Pulmonary artery endothelial cell (primary cell): Measurements from ENCODE around the gene DMD. TPM values are rescaled to one million over a fixed set of nuclear protein-coding genes. Genes with fewer than 3 reads are reported as not detected.

ENCODE experiments used
- DNase-seq: peaks from one replicate; pipeline ENCODE4 v3.0.0-alpha.2; 2011; ENCODE audit warnings: low read depth, low spot score
- total RNA-seq: library from RNA; depleted of rRNA; stranded (reverse); fragments of >200 nt; gene quantifications from 2 replicates; pipeline ENCODE4 v1.2.3, GENCODE V29; 2014

The DMD gene
- total RNA-seq, 1 donor from 2014 or later = 5.7 TPM

GRCh38 chrX:33045245-33045644 lies 166.1 kb downstream of the DMD start:
- no peak for DNase-seq

- DNase-seq = no peak
These were observed 170.2 kb downstream of the DMD start for GRCh38 chrX:33041141-33041540.

- DNase-seq = no peak
These were observed 178.6 kb downstream of the DMD start for GRCh38 chrX:33032700-33033099.

GRCh38 chrX:33014949-33015348 lies 196.4 kb downstream of the DMD start:
- DNase-seq = no peak

DNA sequence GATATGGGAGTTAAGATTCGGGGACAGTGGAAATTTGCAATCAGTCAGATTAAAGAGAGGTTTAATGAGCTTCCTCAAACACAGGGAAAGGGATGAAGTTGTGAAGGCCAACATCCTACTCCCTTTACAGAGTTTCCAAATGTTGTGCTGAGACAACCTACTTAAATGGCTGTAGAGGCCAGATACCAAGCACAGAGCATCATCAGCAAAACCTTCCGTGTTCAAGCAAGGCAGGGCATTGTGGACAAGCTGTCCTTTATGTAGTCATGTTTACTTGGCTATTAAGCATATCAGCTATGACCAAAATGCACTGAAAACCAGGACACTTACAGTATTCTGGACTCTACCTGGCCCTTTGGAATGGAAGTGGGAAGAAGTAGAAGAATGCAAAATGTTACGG lies 197.3 kb downstream of the DMD start:
- DNase-seq = no peak

- no peak for DNase-seq
These were observed 210.2 kb downstream of the DMD start for GRCh38 chrX:33001107-33001506.

GRCh38 chrX:32998776-32999175 lies 212.6 kb downstream of the DMD start:
- DNase-seq = no peak

- no peak for DNase-seq
These were observed 215.9 kb downstream of the DMD start for GRCh38 chrX:32995427-32995826.

DNA sequence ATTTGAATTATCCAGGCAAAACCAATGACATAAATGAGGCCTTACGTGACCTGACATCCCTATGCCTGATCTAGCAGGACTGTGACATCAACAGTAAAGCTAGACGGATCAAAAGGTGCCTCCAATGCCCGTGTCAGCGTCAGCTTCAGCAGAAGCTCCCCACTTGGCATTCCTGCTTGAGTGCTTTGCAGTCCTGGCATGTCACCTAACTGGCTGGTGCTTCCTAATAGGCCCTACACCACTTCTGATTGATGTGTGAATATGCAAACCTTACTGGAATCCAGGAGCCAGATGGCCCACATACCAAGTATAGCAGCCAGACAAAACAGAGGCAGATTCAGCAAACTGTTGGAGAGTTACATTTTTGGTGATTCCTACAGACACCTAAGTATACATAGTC lies 224.2 kb downstream of the DMD start:
- DNase-seq = no peak

DNA sequence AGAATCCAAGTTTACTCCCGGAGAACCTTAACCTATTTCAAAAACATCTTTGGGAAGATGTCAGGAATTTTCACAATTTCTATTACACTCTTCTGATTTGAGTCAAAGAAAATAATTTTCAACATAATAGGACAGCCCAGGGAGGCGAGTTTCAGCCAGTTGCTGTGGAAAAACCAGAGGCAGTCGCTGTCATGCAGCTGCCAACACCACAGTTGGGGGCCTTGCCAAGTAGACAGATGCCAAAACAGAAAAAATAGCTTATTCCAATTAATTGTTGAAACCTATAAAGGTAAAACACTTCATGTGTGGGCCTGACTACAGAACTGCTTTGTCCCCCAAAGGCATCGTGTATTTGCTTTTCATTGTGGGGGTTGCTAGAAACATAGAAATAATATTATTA lies 225.8 kb downstream of the DMD start:
- DNase-seq = no peak

DNA sequence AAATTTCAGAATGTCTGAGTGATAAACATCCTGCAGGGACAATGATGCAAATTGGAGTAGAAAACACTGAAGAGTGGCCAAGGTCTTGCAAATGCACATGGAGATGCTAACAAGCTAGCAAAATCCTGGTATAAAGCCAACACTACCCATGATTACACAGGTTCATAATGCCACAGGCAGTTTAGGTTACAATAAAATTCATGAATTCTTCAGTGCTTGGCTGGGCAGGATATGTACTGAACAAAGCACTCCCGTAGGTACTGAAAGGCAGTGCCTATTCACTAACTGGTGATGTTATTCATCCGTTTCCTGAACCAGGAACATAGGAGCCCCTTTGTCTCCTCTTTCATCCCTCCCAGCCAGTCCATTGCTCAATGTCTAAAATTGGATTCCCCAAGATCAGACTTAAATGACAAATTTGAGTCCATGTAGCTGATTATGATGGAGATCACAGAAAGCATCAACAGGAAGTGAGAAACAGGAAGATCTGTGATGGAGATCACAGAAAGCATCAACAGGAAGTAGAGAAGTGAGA lies 244.5 kb downstream of the DMD start:
- DNase-seq = no peak

GRCh38 chrX:32954125-32954524 lies 257.2 kb downstream of the DMD start:
- DNase-seq = no peak

GRCh38 chrX:32948130-32948529 lies 263.2 kb downstream of the DMD start:
- no peak for DNase-seq

DNA sequence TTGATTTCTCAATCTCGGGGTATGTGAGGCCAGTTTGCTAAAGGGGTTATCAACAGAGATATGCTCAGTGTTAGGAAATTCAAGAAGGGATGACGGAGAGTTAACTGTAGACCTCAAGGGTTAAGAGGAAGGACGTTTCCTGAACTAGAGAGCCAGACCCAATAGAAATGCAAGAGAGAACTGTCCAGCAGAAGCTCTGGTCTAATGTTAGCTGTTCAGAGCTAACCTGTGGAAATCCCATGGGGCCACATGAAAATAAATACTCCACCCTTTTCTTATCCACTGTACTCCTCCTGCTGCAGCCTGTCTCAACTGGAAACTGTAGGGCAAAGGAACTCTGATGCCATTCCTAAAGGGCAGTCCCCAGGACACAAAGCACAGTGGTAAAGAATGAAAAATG lies 274.3 kb downstream of the DMD start:
- no peak for DNase-seq

GRCh38 chrX:32933548-32933947 lies 277.8 kb downstream of the DMD start:
- no peak for DNase-seq

DNA sequence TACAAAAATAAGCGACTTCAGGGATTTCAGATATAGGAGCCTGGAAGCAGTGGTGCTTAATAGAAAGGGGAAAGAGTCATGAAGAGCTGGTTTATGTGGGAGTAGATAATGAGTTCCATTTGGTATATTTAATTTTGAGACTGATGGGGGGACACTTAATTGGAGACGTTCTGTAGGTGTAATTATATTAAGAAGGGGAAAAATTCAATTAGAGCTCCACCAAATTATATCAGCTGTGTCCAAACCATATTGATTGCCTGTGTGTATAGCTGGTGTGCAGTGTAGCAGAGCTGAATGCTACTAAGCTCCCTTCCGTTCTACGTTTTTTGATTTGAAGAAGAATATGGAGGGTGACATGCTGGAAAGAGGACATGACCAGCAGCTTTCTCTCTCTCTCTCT lies 282.3 kb downstream of the DMD start:
- DNase-seq = no peak

DNA sequence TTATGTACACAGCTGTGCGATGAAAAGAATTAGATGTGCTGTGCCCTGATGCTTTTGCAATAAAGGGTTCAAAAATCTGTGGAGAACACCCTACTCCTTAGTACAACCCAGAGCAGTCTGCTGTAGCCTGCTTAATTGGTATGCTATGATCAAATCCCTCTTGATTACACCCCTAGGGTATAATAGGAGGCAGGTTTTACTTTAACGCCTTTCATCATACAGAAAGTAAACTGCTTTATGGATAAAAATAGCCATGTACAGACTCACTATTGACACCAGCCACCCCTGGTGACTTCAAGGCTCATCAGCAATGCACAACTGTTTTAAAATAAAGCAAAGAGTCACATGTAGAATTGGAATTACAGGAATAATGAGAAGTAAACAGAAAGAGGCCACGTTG lies 315.3 kb downstream of the DMD start:
- DNase-seq = no peak

- DNase-seq = no peak
These were observed 316.7 kb downstream of the DMD start for GRCh38 chrX:32894679-32895078.

GRCh38 chrX:32893751-32894150 lies 317.6 kb downstream of the DMD start:
- DNase-seq = no peak

GRCh38 chrX:32877592-32877991 lies 333.8 kb downstream of the DMD start:
- no peak for DNase-seq

GRCh38 chrX:32874839-32875238 lies 336.5 kb downstream of the DMD start:
- DNase-seq = no peak

DNA sequence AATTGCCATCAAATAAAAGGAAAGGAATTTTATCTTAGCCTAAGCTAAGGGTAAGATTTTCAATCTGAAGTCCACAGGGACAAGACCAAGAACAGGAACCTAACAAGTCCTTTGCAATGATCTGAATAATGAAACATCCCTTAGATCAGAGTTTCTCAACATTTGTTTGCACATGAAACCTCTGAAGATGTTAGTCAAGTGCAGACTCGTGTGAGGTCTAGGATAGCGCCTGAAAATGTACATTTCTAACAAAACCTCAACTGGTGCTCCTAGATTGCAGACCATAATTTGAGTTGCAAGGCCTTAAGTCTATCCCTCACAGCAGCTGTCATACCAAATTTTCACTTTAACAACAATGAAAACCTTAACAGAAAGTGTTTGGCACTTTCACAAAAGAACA lies 337.6 kb downstream of the DMD start:
- DNase-seq = no peak

GRCh38 chrX:32871636-32872035 lies 339.7 kb downstream of the DMD start:
- DNase-seq = no peak

GRCh38 chrX:32868524-32868895 lies 342.8 kb downstream of the DMD start:
- no peak for DNase-seq
